ENCODE results near the gene GRAMD1B.

The GRAMD1B gene

GRCh38 chr11:123439616-123440015, 9.5 kb downstream of the GRAMD1B start:
- Histone ChIP-seq H3K27ac (ENCODE audit: low read depth, low read length) (no peak overlapping the region), H3K79me2 (ENCODE audit: control insufficient read depth, insufficient read depth, low read length) (no peaks in the 10 kb centered on the region), H2BK120ac (ENCODE audit: low read depth, low read length) (no peak overlapping the region), H2BK5ac (ENCODE audit: low read length) (no peak overlapping the region), H3K23ac (ENCODE audit: low read length) (no peak overlapping the region), H3K9ac (ENCODE audit: low read length) (no peak overlapping the region), H3K4ac (ENCODE audit: low read depth, low read length) (no peak overlapping the region), H4K8ac (ENCODE audit: low read depth, low read length) (no peak overlapping the region), H3K56ac (ENCODE audit: low read length) (no peak overlapping the region), H3K36me3 (ENCODE audit: control insufficient read depth, insufficient read depth, low read length) (no peaks in the 10 kb centered on the region), H3K18ac (ENCODE audit: low read length) (peak overlapping the region; percentile 9), H4K5ac (ENCODE audit: low read length) (no peak overlapping the region), H3K4me2 (ENCODE audit: low read length) (no peak overlapping the region), H2BK15ac (replicated peaks; ENCODE audit: low read depth) (no peak overlapping the region), H3K4me3 (ENCODE audit: low read length) (no peak overlapping the region), H3K79me1 (ENCODE audit: low read length) (peaks cover 3% of the 10 kb centered on the region), H3K27me3 (ENCODE audit: insufficient read depth, low read length, poor library complexity) (no peaks in the 10 kb centered on the region), H3K4me1 (ENCODE audit: control insufficient read depth, low read depth, low read length) (peaks cover 14% of the 10 kb centered on the region), H2AK5ac (ENCODE audit: low read length) (no peak overlapping the region)
- WGBS (ENCODE audit: extremely low coverage, insufficient coverage, low lambda C conversion rate) = no CpG with 5 or more reads among the region's 4 CpGs
- no peak for DNase-seq

GRCh38 chr11:123441161-123441560, 11.1 kb downstream of the GRAMD1B start:
- WGBS (ENCODE audit: extremely low coverage, insufficient coverage, low lambda C conversion rate) = no CpG with 5 or more reads among the region's 5 CpGs
- no peaks in the 10 kb centered on the region for H3K36me3 ChIP-seq (ENCODE audit: control insufficient read depth, insufficient read depth, low read length)
- no peaks in the 10 kb centered on the region for H3K27me3 ChIP-seq (ENCODE audit: insufficient read depth, low read length, poor library complexity)

GRCh38 chr11:123443851-123444623, 14.0 kb downstream of the GRAMD1B start:
- H2AK5ac ChIP-seq (ENCODE audit: low read length) = no peak overlapping the region
- peak overlapping the region; percentile 97 for H4K5ac ChIP-seq (ENCODE audit: low read length)
- no peaks in the 10 kb centered on the region for H3K36me3 ChIP-seq (ENCODE audit: control insufficient read depth, insufficient read depth, low read length)
- peak overlapping the region; percentile 96 for H3K27ac ChIP-seq (ENCODE audit: low read depth, low read length)
- no peak overlapping the region for H2BK15ac ChIP-seq (replicated peaks; ENCODE audit: low read depth)
- no peak overlapping the region for H3K4me2 ChIP-seq (ENCODE audit: low read length)
- H3K56ac ChIP-seq (ENCODE audit: low read length) = peak overlapping the region; percentile 72
- H3K27me3 ChIP-seq (ENCODE audit: insufficient read depth, low read length, poor library complexity) = no peaks in the 10 kb centered on the region
- peak overlapping the region; percentile 80 for H2BK5ac ChIP-seq (ENCODE audit: low read length)
- H4K8ac ChIP-seq (ENCODE audit: low read depth, low read length) = no peak overlapping the region
- H3K4ac ChIP-seq (ENCODE audit: low read depth, low read length) = peak overlapping the region; percentile 75
- H3K4me3 ChIP-seq (ENCODE audit: low read length) = no peak overlapping the region
- peak; percentile 91 for DNase-seq
- H3K9ac ChIP-seq (ENCODE audit: low read length) = no peak overlapping the region
- H3K79me2 ChIP-seq (ENCODE audit: control insufficient read depth, insufficient read depth, low read length) = no peaks in the 10 kb centered on the region
- H3K18ac ChIP-seq (ENCODE audit: low read length) = peak overlapping the region; percentile 96
- no peak overlapping the region for H2BK120ac ChIP-seq (ENCODE audit: low read depth, low read length)
- no CpG with 5 or more reads among the region's 5 CpGs for WGBS (ENCODE audit: extremely low coverage, insufficient coverage, low lambda C conversion rate)
- H3K4me1 ChIP-seq (ENCODE audit: control insufficient read depth, low read depth, low read length) = no peaks in the 10 kb centered on the region
- peak overlapping the region; percentile 48 for H3K23ac ChIP-seq (ENCODE audit: low read length)
- no peaks in the 10 kb centered on the region for H3K79me1 ChIP-seq (ENCODE audit: low read length)

More at GRCh38 chr11:123441161-123441560, 11.1 kb downstream of the GRAMD1B start:
- no peak overlapping the region for H3K18ac ChIP-seq (ENCODE audit: low read length)
- no peak overlapping the region for H4K5ac ChIP-seq (ENCODE audit: low read length)
- no peak overlapping the region for H2BK15ac ChIP-seq (replicated peaks; ENCODE audit: low read depth)
- H3K27ac ChIP-seq (ENCODE audit: low read depth, low read length) = no peak overlapping the region
- H2AK5ac ChIP-seq (ENCODE audit: low read length) = no peak overlapping the region
- H3K4me1 ChIP-seq (ENCODE audit: control insufficient read depth, low read depth, low read length) = peaks cover 12% of the 10 kb centered on the region
- no peak overlapping the region for H3K56ac ChIP-seq (ENCODE audit: low read length)
- H2BK120ac ChIP-seq (ENCODE audit: low read depth, low read length) = no peak overlapping the region
- H3K79me2 ChIP-seq (ENCODE audit: control insufficient read depth, insufficient read depth, low read length) = no peaks in the 10 kb centered on the region
- peaks cover 3% of the 10 kb centered on the region for H3K79me1 ChIP-seq (ENCODE audit: low read length)
- H3K9ac ChIP-seq (ENCODE audit: low read length) = no peak overlapping the region
- no peak overlapping the region for H3K4me2 ChIP-seq (ENCODE audit: low read length)
- no peak overlapping the region for H3K4ac ChIP-seq (ENCODE audit: low read depth, low read length)
- no peak for DNase-seq
- no peak overlapping the region for H3K4me3 ChIP-seq (ENCODE audit: low read length)
- H2BK5ac ChIP-seq (ENCODE audit: low read length) = no peak overlapping the region
- H3K23ac ChIP-seq (ENCODE audit: low read length) = no peak overlapping the region
- no peak overlapping the region for H4K8ac ChIP-seq (ENCODE audit: low read depth, low read length)

- no peak overlapping the region for H2BK5ac ChIP-seq (ENCODE audit: low read length)
- no peaks in the 10 kb centered on the region for H3K36me3 ChIP-seq (ENCODE audit: control insufficient read depth, insufficient read depth, low read length)
- H3K4ac ChIP-seq (ENCODE audit: low read depth, low read length) = no peak overlapping the region
- no peak overlapping the region for H2BK15ac ChIP-seq (replicated peaks; ENCODE audit: low read depth)
- no peak overlapping the region for H2BK120ac ChIP-seq (ENCODE audit: low read depth, low read length)
- no peak overlapping the region for H3K9ac ChIP-seq (ENCODE audit: low read length)
- whole genome bisulfite sequencing (ENCODE audit: extremely low coverage, insufficient coverage, low lambda C conversion rate) = no CpG with 5 or more reads among the region's 8 CpGs
- no peak overlapping the region for H3K23ac ChIP-seq (ENCODE audit: low read length)
- no peak overlapping the region for H3K27ac ChIP-seq (ENCODE audit: low read depth, low read length)
- H4K8ac ChIP-seq (ENCODE audit: low read depth, low read length) = no peak overlapping the region
- no peaks in the 10 kb centered on the region for H3K79me1 ChIP-seq (ENCODE audit: low read length)
- no peaks in the 10 kb centered on the region for H3K27me3 ChIP-seq (ENCODE audit: insufficient read depth, low read length, poor library complexity)
- no peak overlapping the region for H4K5ac ChIP-seq (ENCODE audit: low read length)
- no peak overlapping the region for H2AK5ac ChIP-seq (ENCODE audit: low read length)
- peak overlapping the region; percentile 43 for H3K56ac ChIP-seq (ENCODE audit: low read length)
- no peak overlapping the region for H3K18ac ChIP-seq (ENCODE audit: low read length)
- no peak for DNase-seq
- H3K4me3 ChIP-seq (ENCODE audit: low read length) = no peak overlapping the region
- peaks cover 2% of the 10 kb centered on the region for H3K4me1 ChIP-seq (ENCODE audit: control insufficient read depth, low read depth, low read length)
- no peak overlapping the region for H3K4me2 ChIP-seq (ENCODE audit: low read length)
- H3K79me2 ChIP-seq (ENCODE audit: control insufficient read depth, insufficient read depth, low read length) = no peaks in the 10 kb centered on the region
Measured at GRCh38 chr11:123448823-123449222, 18.8 kb downstream of the GRAMD1B start.

GRCh38 chr11:123449436-123449835, 19.4 kb downstream of the GRAMD1B start:
- DNase-seq = no peak
- H3K36me3 ChIP-seq (ENCODE audit: control insufficient read depth, insufficient read depth, low read length) = no peaks in the 10 kb centered on the region
- H3K27ac ChIP-seq (ENCODE audit: low read depth, low read length) = no peak overlapping the region
- H3K27me3 ChIP-seq (ENCODE audit: insufficient read depth, low read length, poor library complexity) = no peaks in the 10 kb centered on the region
- no peak overlapping the region for H3K4ac ChIP-seq (ENCODE audit: low read depth, low read length)
- H3K79me1 ChIP-seq (ENCODE audit: low read length) = no peaks in the 10 kb centered on the region
- H2BK5ac ChIP-seq (ENCODE audit: low read length) = no peak overlapping the region
- H3K23ac ChIP-seq (ENCODE audit: low read length) = no peak overlapping the region
- H3K18ac ChIP-seq (ENCODE audit: low read length) = no peak overlapping the region
- no peak overlapping the region for H3K4me2 ChIP-seq (ENCODE audit: low read length)
- H3K9ac ChIP-seq (ENCODE audit: low read length) = no peak overlapping the region
- peaks cover 6% of the 10 kb centered on the region for H3K4me1 ChIP-seq (ENCODE audit: control insufficient read depth, low read depth, low read length)
- H4K5ac ChIP-seq (ENCODE audit: low read length) = no peak overlapping the region
- H3K56ac ChIP-seq (ENCODE audit: low read length) = no peak overlapping the region
- H3K4me3 ChIP-seq (ENCODE audit: low read length) = no peak overlapping the region
- no peaks in the 10 kb centered on the region for H3K79me2 ChIP-seq (ENCODE audit: control insufficient read depth, insufficient read depth, low read length)
- H2AK5ac ChIP-seq (ENCODE audit: low read length) = no peak overlapping the region
- no peak overlapping the region for H2BK15ac ChIP-seq (replicated peaks; ENCODE audit: low read depth)
- H2BK120ac ChIP-seq (ENCODE audit: low read depth, low read length) = no peak overlapping the region
- H4K8ac ChIP-seq (ENCODE audit: low read depth, low read length) = no peak overlapping the region

- Histone ChIP-seq H2BK5ac (ENCODE audit: low read length) (no peak overlapping the region), H3K36me3 (ENCODE audit: control insufficient read depth, insufficient read depth, low read length) (no peaks in the 10 kb centered on the region), H3K27me3 (ENCODE audit: insufficient read depth, low read length, poor library complexity) (no peaks in the 10 kb centered on the region), H3K4me1 (ENCODE audit: control insufficient read depth, low read depth, low read length) (peaks cover 6% of the 10 kb centered on the region), H4K8ac (ENCODE audit: low read depth, low read length) (no peak overlapping the region), H2BK15ac (replicated peaks; ENCODE audit: low read depth) (no peak overlapping the region), H3K18ac (ENCODE audit: low read length) (no peak overlapping the region), H3K9ac (ENCODE audit: low read length) (no peak overlapping the region), H4K5ac (ENCODE audit: low read length) (no peak overlapping the region), H3K79me1 (ENCODE audit: low read length) (no peaks in the 10 kb centered on the region), H3K23ac (ENCODE audit: low read length) (no peak overlapping the region), H2AK5ac (ENCODE audit: low read length) (no peak overlapping the region), H3K4me3 (ENCODE audit: low read length) (no peak overlapping the region), H2BK120ac (ENCODE audit: low read depth, low read length) (no peak overlapping the region), H3K4ac (ENCODE audit: low read depth, low read length) (no peak overlapping the region), H3K27ac (ENCODE audit: low read depth, low read length) (no peak overlapping the region), H3K4me2 (ENCODE audit: low read length) (no peak overlapping the region), H3K79me2 (ENCODE audit: control insufficient read depth, insufficient read depth, low read length) (no peaks in the 10 kb centered on the region), H3K56ac (ENCODE audit: low read length) (no peak overlapping the region)
- DNase-seq = no peak
- WGBS (ENCODE audit: extremely low coverage, insufficient coverage, low lambda C conversion rate) = no CpG with 5 or more reads among the region's 3 CpGs
Measured at GRCh38 chr11:123450623-123451022, 20.6 kb downstream of the GRAMD1B start.

All from mesendoderm (in vitro differentiated cells).